Measurements from ENCODE around the gene FOXD4.
"Not testable (repeated sequence)": the region's sequence is repeated elsewhere in the genome, so short reads cannot be mapped to it uniquely, and the experiment has no call there.

Gene FOXD4

DNA sequence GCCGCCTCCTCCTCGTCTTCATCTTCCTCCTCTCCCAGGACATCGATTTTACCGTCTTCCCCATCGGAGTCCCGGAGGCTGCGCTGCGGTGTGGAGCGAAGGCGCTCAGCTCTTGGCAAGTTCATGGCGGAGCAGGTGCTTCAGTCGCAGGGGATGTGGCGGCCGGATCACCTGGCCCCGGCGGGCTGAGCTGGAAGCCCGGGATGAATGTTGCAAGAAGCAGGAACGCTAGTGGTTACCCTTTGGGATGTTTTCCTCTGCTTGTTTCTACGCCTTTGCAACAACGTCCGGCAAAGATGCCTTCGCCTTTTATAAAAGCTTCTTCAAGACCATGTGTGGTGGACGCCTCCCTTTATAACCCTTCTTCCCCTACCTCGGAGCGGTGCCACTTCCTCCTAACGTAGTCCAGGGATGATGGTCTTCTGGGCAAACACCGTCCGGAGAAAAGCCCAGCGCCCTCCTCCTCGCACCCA, at the start of gene FOXD4:
Gene FOXD4, minus strand, starts transcription at position 423 of the 473 bp plus-strand sequence. Its CDS starts 298 bp downstream, at position 125.
- H3K4me3 ChIP-seq (ENCODE audit: control insufficient read depth, low read depth, low read length); DNase-seq (ENCODE audit: low read depth): not testable (repeated sequence)

DNA sequence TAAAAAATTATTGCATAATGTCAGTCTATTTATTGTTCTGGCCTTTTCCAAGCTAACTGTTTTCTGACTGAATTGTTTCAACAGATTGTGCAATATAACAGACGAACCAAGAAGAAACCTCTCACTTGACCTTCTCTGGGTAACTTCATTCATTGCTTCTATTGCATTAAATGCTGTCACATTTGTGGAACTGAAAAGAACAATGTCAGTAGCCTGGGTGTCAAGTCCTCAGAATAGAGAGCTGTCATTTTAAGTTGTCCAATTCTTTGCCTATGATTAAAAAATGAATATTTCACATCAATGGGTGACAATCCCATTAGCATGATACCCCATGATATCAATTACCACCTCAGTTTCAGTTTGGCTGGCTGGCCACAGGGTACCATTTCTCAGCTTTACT, 41.7 kb upstream of the FOXD4 start:
- DNase-seq (ENCODE audit: low read depth); H3K4me3 ChIP-seq (ENCODE audit: control insufficient read depth, low read depth, low read length): not testable (repeated sequence)

DNA sequence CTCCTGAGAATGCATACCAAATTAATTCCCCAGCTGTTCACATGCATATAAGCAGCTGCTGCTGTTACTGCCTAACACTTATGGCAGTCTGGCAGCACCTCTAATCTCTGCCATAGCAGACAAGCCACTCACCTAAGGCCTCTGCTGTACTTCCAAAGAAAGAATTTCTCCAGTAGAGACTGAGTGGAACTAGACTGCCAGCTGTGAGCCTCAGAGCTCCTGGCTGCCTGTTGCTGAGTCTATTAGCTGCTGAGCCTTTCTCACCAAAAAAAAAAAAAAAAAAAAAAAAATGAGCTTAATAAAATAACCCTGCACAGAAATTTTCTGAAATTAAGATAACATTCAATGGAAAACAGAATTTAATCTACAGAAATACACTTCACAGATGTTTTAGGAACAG, 33.0 kb upstream of the FOXD4 start:
- not testable (repeated sequence) for H3K4me3 ChIP-seq (ENCODE audit: control insufficient read depth, low read depth, low read length); DNase-seq (ENCODE audit: low read depth)

DNA sequence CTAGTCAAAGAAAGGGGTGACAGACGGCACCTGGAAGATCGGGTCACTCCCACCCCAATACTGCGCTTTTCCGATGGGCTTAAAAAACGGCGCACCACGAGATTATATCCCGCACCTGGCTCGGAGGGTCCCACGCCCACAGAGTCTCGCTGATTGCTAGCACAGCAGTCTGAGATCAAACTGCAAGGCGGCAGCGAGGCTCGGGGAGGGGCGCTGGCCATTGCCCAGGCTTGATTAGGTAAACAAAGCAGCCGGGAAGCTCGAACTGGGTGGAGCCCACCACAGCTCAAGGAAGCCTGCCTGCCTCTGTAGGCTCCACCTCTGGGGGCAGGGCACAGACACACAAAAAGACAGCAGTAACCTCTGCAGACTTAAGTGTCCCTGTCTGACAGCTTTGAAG, 21.7 kb upstream of the FOXD4 start:
- not testable (repeated sequence) for H3K4me3 ChIP-seq (ENCODE audit: control insufficient read depth, low read depth, low read length); DNase-seq (ENCODE audit: low read depth)

DNA sequence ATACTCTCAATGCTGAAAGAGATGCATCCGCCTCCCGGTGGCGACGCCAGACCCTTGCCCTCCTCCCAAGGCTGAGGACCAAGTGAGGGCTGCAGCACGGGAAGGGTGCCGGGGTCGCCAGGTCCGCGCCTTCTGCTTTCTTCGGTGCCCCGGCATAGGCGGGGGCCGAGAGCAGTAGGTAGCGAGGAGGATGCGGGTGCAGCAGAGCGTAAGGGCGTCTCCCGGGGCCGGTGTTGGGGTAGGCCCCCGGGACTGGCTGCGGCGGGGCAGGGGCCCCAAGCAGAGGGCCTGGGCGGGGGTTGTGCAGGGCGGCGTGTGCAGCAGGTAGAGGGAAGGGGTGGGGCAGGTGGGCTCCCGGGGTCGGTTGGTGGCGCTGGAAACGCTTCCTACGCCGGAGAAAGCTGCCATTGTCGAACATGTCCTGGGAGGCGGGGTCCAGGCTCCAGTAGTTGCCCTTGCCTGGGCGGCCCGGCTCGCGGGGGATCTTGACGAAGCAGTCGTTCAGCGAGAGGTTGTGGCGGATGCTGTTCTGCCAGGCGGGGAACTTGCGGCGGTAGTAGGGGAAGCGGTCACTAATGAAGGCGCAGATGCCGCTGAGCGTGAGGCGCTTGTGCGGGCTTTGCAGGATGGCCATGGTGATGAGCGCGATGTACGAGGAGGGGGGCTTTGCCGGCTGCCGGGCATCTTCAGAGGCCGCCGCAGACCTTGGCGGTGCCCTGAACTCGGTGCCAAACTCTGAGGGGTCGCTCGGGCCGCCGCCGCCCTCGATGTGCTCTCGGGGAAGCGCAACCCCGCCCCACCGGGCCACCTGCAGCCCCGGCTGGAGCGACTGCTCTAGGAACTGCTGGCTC, 848 bp downstream of the FOXD4 start:
- DNase-seq (ENCODE audit: low read depth); H3K4me3 ChIP-seq (ENCODE audit: control insufficient read depth, low read depth, low read length): not testable (repeated sequence)

DNA sequence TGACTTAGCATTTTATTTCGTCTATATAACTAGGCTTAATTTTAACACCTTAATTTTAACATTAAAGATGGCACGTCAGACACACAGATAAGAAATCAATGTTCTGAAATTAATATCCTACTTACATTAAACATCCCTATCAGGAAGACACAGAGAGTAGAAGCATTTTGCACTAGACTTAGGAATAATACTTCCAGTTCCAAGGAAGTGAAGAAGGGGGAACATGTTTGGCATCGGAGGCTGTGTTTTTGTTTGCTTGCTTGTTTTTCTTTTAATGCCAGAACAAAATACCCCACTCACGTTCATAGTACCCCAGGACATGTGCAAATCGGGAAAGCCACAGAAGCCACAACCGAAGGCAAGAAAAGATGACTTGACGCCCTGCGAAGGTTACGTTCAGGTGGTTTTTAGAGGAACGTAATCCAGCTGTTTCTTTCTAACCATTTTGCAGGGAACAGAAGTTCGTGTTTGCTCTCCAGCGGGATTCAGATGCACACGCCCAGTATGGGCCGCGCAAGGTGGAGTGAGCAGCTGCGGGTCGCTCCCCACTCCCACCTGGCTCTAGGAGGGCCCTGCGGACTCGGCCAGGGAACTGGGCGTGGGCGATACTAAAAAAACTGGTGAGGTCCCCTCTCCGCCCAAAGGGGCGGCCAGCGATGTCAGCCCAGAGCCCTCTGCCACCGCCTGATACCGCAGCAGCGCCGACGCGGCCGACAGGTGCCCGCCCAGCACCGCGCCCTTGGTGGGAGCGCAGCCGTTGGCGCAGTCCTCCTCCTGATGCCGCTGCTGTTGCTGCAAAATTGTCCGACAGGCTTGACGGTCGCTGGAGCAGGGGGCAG, 1.8 kb downstream of the FOXD4 start:
- DNase-seq (ENCODE audit: low read depth); H3K4me3 ChIP-seq (ENCODE audit: control insufficient read depth, low read depth, low read length): not testable (repeated sequence)

DNA sequence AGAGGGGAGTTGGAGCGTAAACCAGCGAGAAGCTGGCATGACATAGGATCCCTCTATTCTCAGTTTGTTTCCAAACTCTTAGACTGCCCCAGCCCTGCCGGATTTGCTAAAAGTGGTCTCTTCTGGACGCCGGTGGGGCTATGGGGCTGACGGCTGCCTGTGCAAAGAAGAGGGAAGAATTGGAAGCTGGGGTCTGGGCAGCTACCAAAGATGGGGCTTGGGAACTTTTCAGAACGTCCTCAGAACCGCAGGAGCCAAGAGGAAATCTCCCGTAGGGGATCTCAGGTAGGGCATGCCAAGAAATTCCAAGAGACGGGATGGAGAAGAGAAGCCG, 3.1 kb downstream of the FOXD4 start:
- H3K4me3 ChIP-seq (ENCODE audit: control insufficient read depth, low read depth, low read length); DNase-seq (ENCODE audit: low read depth): not testable (repeated sequence)

DNA sequence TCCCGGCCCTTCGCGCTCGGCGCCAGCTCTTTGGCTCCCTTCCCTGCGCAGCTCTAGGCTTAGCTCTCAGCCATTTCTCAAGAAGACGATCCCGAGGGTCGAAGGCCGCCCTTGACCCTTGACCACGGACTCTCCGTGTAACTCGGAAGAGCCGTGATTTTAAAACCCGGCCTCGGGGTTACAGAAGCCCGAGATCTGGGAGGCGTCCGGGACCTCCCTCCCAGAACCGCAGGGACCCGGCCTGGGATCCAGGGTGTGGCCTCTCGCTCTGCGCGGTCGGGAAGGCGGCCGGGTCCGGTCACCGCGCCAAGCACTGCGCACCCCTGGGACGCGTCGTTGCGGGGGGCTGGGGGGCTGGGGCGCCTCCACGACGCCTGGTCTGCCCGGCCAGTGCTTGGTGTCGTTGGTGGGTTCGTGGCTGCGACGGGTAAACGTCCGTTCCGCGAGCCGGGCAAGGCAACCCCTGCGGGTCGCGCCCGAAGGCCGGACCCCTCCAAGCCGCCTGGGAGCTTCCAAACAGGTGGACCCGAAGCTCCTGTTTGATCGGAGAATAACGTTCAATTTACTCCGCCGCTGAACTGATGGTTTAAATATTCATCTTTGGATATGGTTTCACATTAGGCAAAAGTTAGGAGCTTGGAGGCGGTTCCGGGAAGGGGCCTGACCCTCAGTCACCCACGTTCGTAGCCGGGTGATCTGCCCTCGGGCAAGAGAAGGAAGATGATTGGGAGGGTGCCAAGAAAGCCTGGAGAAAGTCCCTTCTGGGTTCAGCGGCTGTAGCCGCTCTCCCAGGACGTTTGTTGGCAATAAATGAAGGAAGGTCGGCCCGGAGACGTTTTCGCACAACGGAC, 3.7 kb downstream of the FOXD4 start:
- not testable (repeated sequence) for H3K4me3 ChIP-seq (ENCODE audit: control insufficient read depth, low read depth, low read length); DNase-seq (ENCODE audit: low read depth)

DNA sequence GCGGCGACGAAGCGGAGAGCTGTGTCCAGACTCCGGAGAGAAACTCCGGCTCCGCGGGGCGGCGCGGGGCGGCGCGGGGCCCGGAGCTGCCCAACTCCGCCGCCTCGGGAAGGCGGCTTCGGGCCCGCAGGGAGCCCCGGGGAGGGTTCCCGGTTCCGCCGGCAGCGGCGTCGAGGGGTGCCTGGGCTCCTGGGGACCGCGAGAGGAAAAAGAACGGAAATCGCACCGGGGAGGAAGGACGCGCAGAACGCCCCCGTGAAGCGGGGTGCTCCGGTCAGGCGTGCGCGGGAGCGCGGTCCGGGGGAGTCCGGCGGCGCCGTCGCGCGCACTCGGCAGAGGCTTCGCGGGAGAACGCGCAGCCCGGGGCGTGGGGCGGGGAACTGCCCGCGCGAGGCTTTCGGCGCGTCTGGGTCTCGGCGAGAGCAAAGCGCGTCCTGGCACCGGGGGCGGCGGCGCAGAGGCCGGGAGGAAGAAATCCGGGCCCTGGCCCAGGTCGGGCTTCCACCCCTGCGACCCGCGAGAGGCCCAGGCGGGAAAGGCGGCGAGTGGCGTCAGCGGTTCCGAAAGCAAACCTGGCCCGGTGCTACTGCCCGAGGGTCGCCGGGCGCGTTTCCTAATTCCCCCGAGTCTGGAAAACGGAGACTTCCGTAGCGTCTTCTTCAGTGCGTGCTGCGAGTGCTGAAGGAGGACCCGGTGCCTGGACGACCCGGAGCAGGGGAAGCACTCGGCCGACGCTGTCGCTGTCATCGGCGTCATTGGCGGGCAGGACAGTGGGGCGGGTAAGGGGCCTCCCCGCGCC, 4.5 kb downstream of the FOXD4 start:
- H3K4me3 ChIP-seq (ENCODE audit: control insufficient read depth, low read depth, low read length); DNase-seq (ENCODE audit: low read depth): not testable (repeated sequence)

DNA sequence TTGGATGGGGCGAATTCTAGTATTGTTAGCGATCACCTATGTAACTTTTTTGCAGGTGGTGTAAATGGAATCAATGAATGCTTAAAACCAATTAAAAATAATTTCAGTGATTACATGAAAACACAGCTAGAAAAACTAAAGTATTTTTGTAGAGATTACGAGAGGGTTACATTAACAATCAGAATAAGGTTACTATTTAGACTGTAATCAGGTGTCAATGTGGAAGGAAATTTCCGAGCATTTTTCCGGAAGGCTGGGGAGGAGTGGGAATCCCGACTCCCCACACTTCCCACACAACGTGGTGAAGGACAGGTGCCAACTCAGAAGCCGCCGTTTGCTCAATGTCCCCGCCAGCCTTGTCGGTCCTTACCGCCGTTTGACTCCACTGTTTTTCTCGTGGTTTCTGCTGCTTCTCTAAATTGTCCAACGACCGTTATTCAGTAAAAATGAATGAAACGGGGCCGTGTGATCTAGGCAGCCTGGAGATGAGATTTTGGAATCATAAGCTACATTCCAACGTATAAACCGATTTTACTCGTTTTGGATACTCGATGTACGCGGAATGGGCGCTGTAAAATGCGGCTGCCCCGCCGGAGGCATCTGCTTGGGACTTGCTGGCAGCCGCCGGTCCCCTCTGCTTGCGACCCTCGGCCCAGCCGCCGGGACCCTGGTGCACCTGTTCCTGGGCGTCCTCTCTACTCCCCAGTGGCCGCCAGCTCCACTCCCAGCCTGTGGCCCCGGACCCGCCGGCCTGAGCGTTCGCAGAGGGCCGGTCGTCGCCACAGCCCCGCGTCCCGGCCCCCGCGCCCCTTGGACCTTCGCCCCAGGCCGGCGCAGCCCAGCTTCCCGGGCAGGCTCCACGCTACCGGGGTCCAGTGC, 5.4 kb downstream of the FOXD4 start:
- not testable (repeated sequence) for H3K4me3 ChIP-seq (ENCODE audit: control insufficient read depth, low read depth, low read length); DNase-seq (ENCODE audit: low read depth)

DNA sequence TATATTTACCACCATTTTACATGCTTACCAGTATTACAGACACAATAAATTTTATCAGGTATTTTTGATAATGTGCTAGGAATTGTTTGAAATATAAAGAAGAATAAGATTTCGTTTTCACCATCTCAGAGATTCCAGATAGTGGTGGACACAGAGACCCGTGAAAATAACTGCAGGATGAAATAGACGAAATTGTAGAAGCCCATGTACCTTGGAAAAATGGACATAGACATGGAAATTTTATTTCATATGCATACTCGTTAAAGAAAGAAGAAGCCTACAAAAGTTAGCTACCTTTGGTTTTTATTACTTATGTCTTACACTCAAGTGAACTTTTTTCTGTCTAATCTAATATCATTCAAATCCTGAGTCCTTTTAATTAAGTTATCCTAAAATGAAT, 7.5 kb downstream of the FOXD4 start:
- not testable (repeated sequence) for H3K4me3 ChIP-seq (ENCODE audit: control insufficient read depth, low read depth, low read length); DNase-seq (ENCODE audit: low read depth)

DNA sequence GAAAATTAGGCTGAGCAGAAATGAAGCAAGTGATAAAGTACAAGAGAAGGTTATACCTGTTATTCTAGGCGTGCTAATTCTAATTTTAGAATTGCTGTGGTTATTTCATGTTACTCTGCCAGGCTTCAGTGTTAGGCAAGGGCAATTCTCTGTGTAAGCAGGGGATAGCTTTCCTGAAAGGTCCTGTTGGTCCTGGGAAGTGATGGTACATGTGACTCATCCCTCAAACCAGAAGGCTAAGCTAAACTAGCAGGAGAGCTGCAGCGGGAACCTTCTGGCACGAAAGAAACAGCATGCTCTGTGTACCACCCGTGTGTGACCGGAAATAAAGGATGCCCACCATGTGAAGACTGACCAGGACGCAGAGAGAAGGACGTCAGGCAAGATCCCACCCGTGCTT, 8.7 kb downstream of the FOXD4 start:
- not testable (repeated sequence) for H3K4me3 ChIP-seq (ENCODE audit: control insufficient read depth, low read depth, low read length); DNase-seq (ENCODE audit: low read depth)

DNA sequence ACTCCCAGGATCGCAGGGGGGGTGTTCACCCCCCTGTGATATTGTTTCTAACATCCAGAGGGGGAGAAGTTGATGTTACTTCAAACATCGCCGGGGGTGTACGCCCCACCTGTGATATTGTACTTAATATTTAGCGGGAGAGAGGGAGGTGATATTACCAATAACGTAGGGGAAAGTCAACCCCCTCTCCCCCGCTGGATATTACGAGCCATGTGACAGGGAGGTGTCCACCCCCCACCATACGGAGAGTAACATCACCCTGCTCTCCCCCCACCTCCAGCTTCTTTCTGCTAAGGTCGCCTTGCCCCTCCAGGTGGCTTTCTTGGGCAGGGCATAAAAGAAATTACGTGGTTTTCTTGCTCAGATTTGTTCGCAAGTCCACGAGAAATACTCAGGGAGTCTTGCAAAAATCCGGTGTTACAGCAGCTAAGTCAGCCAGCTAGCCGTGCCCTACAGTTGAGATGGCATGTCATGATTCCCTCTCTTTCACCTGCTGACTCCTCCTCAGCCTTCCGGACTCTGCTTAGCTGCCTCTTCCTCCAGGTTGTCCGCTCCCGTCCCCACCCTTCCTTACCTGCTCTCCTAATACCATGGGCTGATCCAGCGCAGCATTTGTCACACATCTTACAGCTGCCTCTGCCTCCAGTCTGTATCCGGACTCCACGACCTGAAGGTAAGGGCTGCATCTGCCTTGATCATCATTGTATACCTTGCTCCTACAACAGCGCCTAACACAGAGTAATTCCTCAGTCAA, 9.3 kb downstream of the FOXD4 start:
- DNase-seq (ENCODE audit: low read depth); H3K4me3 ChIP-seq (ENCODE audit: control insufficient read depth, low read depth, low read length): not testable (repeated sequence)

DNA sequence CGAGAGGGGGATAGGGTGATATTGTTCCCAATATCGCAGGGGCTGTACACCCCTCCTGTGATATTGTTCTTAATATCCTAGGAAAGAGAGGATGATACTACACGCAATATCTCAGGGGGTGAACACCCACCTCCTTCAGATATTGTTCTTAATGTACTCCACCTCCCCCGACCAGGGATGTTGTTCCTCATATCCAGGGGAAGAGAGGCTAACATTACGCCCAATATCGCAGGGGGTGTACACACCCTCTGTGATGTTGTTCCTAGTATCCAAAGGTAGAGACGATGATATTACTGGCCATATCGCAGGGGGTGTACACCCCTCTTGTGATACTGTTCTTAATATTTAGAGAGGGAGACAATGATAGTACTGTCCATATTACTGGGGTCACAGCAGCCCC, 12.2 kb downstream of the FOXD4 start:
- DNase-seq (ENCODE audit: low read depth); H3K4me3 ChIP-seq (ENCODE audit: control insufficient read depth, low read depth, low read length): not testable (repeated sequence)

DNA sequence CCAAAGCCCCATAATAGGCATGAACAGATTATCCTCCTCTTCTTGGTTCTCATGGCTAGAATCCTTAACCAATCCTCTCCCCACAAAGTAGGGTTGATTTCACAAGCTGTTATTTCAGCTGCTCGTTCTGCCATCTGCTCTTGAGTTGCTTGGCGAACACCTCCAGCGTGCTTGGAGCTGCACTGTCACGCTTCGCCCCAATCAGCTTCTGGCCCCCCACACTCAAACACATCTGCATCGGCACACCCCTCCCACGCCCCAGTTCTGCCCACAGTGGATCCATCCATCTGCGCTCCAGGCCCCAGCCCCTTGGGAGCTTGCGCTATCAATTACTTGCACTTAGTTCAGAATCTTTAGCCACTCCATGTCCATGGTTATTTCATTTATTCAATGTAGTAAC, 17.8 kb downstream of the FOXD4 start:
- DNase-seq (ENCODE audit: low read depth); H3K4me3 ChIP-seq (ENCODE audit: control insufficient read depth, low read depth, low read length): not testable (repeated sequence)

DNA sequence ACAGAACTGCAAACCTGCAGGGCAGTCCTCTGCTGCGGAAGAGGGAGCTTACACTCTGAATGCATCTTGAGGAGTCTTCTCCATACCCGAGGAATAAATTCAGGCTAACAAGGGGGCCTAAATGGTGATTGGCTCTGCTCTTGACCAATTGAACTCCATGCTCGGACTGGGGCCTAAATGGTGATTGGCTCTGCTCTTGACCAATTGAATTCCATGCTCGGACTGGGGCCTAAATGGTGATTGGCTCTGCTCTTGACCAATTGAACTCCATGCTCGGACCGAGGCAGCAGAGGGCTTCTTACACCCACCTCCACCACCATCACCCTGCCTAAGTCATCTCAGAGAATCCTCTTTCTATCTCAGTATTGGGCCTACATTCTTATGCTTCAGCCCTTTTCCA, 18.4 kb downstream of the FOXD4 start:
- DNase-seq (ENCODE audit: low read depth); H3K4me3 ChIP-seq (ENCODE audit: control insufficient read depth, low read depth, low read length): not testable (repeated sequence)
